Pancreas (tissue), 10 donors: ENCODE data around the gene NUCB2. TPM values are rescaled to one million over a fixed set of nuclear protein-coding genes. Genes with fewer than 3 reads are reported as not detected.
A peak's percentile ranks its signal among the peaks of the same experiment; 100 is the strongest.

Experiments
- ATAC-seq, 4 donors: fragments of 200-7000 bp; cut with Tn5 transposase; one replicate each; pipeline versions ENCODE4 v1.8.0 to v1.9.1; 2020; ENCODE audit warnings: mild to moderate bottlenecking in 4 of 4, moderate library complexity in 4 of 4
- DNase-seq, 6 donors: peaks; one replicate each; pipeline ENCODE4 v3.0.0-alpha.2; 2020
- FAIRE-seq: peaks from 2 replicates; lab custom pipeline; 2012; peaks lifted over from hg19 to GRCh38; lab: Jason Lieb, UNC
- H3K27ac ChIP-seq, 4 donors: fragments of 200-600 bp; sonication (generic); 1 replicate in 3 of 4; 2 replicates in 1 of 4; pipeline versions ENCODE4 v1.5.0 to v1.8.0; 2020
- H3K27me3 ChIP-seq, 4 donors: fragments of 200-600 bp; one replicate each; pipeline ENCODE4 v1.8.0; 2021
- H3K36me3 ChIP-seq, 3 donors: fragments of 200-600 bp; sonication (generic) in 1 of 3; one replicate each; pipeline versions ENCODE4 v1.5.0 to v1.8.0; 2020 to 2021
- H3K4me1 ChIP-seq, 3 donors: fragments of 200-600 bp; one replicate each; pipeline ENCODE4 v1.8.0; 2021
- H3K4me3 ChIP-seq, 4 donors: fragments of 200-600 bp; sonication (generic) in 2 of 4; one replicate each; pipeline versions ENCODE4 v1.5.0 to v1.8.0; 2020 to 2021
- H3K9me3 ChIP-seq, 4 donors: fragments of 200-600 bp; one replicate each; pipeline ENCODE4 v1.8.0; 2021
- CTCF ChIP-seq, 4 donors: fragments of 200-600 bp; sonication (generic) in 3 of 4; IDR thresholded peaks; one replicate each; pipeline versions ENCODE4 v1.5.0 to v1.8.0; 2021; ENCODE audit warnings: antibody characterized with exemption in 4 of 4
- WGBS, 2 donors: extraction: QIAGEN DNeasy Blood & Tissue Kit; methylation state at CpG; one replicate each; pipeline ENCODE4 v1.1.7; 2013; 5-methylcytosine and 5-hydroxymethylcytosine counted together
- intact Hi-C, 3 donors: fragments of 100-400 bp; cut with DNase I; formaldehyde crosslinking; loops; one replicate each; pipeline versions ENCODE4 v1.11.1 to v1.14.2; 2022
- polyA plus RNA-seq, 2 donors: library from polyadenylated mRNA; stranded (reverse); fragments of 200-250 nt; gene quantifications; one replicate each; pipeline ENCODE4 v1.2.3, GENCODE V29; 2013
- total RNA-seq, 6 donors: library from RNA; stranded (reverse); fragmentation: NEBNext Ultra II Directional in 4 of 6; extraction: Animal tissue kit (Norgen Biotek cat#: 25700) in 4 of 6; gene quantifications; one replicate each; pipeline versions ENCODE4 v1.2.1 to v1.2.4, GENCODE V29; 2021 to 2023
- donor health status: healthy with polysubstance abuse.
- donor health status: DM: no; HTN: no; CAD: no; lungs with moderate emphysema.
- donor health status: DM: no; HTN: no; CAD: no.
- donor health status: control.
- donor health status: control.
- donor health status: Bipolar disorder and iron deficiency.
- donor health status: DM: yes; HTN: yes; CAD: no.
- donor health status: DM: no; HTN: no; CAD: no.
- donor health status: DM: no; HTN: no; CAD: no.
- donor health status: DM: yes; HTN: yes; CAD: no.

NUCB2 gene
- total and polyA plus RNA-seq, 8 donors = 108 to 255 (median 160) TPM

- intact Hi-C loops = no loop called here
- peaks cover 0 to 10% (median 0%) of the 10 kb centered on the region in 3 donors for H3K36me3 ChIP-seq
- DNase-seq = peak in 3 of 6 donors; percentile 28 to 43 (median 39)
These were observed 52.4 kb downstream of the NUCB2 start for GRCh38 chr11:17328871-17329494.

GRCh38 chr11:17331669-17332068, 55.1 kb downstream of the NUCB2 start:
- Histone ChIP-seq H3K4me3 (no peak overlapping the region), H3K27me3 (no peaks in the 10 kb centered on the region), H3K27ac (peak overlapping the region; percentile 19 to 71 (median 50)), H3K9me3 (no peaks in the 10 kb centered on the region), H3K36me3 (peaks cover 0 to 15% (median 0%) of the 10 kb centered on the region in 3 donors), H3K4me1 (peaks cover 0 to 8% (median 4%) of the 10 kb centered on the region in 3 donors)
- intact Hi-C loops = no loop called here
- FAIRE-seq (no peak), ATAC-seq (peak; percentile 53 to 72 (median 66)), DNase-seq (no peak)
- TF ChIP-seq CTCF (IDR thresholded peaks at IDR 0.05) = no peak
- 21 to 24% methylated on average over 2 of the region's 2 CpGs for WGBS, 2 donors

More at GRCh38 chr11:17328871-17329494, 52.4 kb downstream of the NUCB2 start:
- H3K9me3 ChIP-seq = no peaks in the 10 kb centered on the region
- FAIRE-seq = no peak
- H3K27ac ChIP-seq = no peak overlapping the region
- peaks cover 0 to 8% (median 4%) of the 10 kb centered on the region in 3 donors for H3K4me1 ChIP-seq
- TF ChIP-seq CTCF (IDR thresholded peaks at IDR 0.05) = no peak
- no peaks in the 10 kb centered on the region for H3K27me3 ChIP-seq
- peak; percentile 61 to 84 (median 71) for ATAC-seq
- no peak overlapping the region for H3K4me3 ChIP-seq
- WGBS, 2 donors = 81 to 82% methylated on average over 5 of the region's 5 CpGs

GRCh38 chr11:17333799-17334586, 57.5 kb downstream of the NUCB2 start:
- H3K9me3 ChIP-seq = no peaks in the 10 kb centered on the region
- H3K27ac ChIP-seq = no peak overlapping the region
- no peak for FAIRE-seq
- intact Hi-C loops = no loop called here
- DNase-seq = no peak
- peaks cover 0 to 8% (median 4%) of the 10 kb centered on the region in 3 donors for H3K4me1 ChIP-seq
- TF ChIP-seq CTCF (IDR thresholded peaks at IDR 0.05) = no peak
- H3K27me3 ChIP-seq = no peaks in the 10 kb centered on the region
- ATAC-seq = no peak
- WGBS, 2 donors = 90 to 91% methylated on average over 4 of the region's 4 CpGs
- no peak overlapping the region for H3K4me3 ChIP-seq
- peaks cover 0 to 15% (median 0%) of the 10 kb centered on the region in 3 donors for H3K36me3 ChIP-seq

GRCh38 chr11:17343257-17343656, 66.7 kb downstream of the NUCB2 start:
- 97 to 99% methylated on average over 2 of the region's 2 CpGs for WGBS, 2 donors
- H3K4me1 ChIP-seq = no peaks in the 10 kb centered on the region
- no peak for FAIRE-seq
- H3K4me3 ChIP-seq = no peak overlapping the region
- intact Hi-C loops = no loop called here
- no peaks in the 10 kb centered on the region for H3K27me3 ChIP-seq
- DNase-seq = no peak
- no peaks in the 10 kb centered on the region for H3K9me3 ChIP-seq
- H3K36me3 ChIP-seq = no peaks in the 10 kb centered on the region
- no peak for ATAC-seq
- H3K27ac ChIP-seq = no peak overlapping the region
- no peak for TF ChIP-seq CTCF (IDR thresholded peaks at IDR 0.05)
